GM21390 (cell line): ENCODE measurements around the gene NVL.
"Not testable (repeated sequence)": the region's sequence is repeated elsewhere in the genome, so short reads cannot be mapped to it uniquely, and the experiment has no call there.

Experiments
- ATAC-seq: cut with Tn5 transposase; IDR thresholded peaks from one replicate; pipeline ENCODE4 v1.9.1; 2021; ENCODE audit not compliant: unreplicated experiment

The NVL gene

GRCh38 chr1:224238212-224238611 lies 91.8 kb downstream of the NVL start:
- ATAC-seq: no peak

- ATAC-seq: no peak
Observed at GRCh38 chr1:224237119-224237881, 92.7 kb downstream of the NVL start.

DNA sequence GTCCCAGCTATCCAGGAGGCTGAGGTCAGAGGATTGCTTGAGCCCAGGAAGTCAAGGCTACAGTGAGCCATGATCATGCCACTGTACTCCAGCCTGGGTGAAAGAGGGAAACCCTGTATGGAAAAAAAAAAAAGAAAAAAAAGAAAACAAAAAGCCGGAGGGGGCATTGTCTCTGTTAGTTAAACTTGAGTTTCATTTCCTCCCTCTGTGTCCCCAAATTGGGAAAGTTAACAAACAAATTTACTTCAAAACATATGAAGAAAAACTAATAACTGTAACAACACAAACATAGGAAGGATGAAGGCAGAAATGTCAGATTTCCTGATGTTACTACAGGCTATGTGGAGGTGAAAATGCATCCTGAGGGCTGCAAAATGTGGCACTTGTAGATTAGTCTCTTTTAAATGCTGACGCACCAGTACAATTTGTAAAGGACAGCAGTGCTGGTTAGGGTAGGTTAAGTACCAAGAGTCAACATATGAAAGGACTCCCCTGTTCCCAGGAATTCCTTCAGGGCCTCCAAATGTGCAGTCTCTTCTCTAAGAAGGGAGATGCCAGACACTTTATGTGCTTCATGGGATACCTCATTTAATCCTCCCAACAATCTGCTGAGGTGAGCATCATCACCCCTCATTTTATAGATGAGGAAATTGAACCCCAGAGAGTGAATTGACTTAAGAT lies 94.0 kb downstream of the NVL start:
- no peak for ATAC-seq

DNA sequence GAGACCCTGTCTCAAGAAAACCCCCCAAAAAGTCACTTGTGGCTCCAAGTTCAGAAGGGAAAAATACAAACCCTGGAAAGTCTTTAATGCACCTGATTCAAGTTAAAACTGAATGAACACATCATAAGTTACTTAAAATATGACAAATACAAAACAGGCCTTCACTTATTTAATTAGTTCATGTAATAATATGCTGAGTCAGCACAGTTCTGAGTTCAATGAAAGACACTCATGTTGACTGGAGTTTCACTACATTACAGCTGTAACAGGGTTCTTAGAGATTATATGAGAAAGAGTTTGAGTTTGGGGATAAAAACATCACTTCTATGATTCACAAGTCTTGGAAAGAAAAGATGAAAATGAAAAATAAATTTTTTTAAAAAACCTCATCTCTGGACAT lies 96.0 kb downstream of the NVL start:
- no peak for ATAC-seq

DNA sequence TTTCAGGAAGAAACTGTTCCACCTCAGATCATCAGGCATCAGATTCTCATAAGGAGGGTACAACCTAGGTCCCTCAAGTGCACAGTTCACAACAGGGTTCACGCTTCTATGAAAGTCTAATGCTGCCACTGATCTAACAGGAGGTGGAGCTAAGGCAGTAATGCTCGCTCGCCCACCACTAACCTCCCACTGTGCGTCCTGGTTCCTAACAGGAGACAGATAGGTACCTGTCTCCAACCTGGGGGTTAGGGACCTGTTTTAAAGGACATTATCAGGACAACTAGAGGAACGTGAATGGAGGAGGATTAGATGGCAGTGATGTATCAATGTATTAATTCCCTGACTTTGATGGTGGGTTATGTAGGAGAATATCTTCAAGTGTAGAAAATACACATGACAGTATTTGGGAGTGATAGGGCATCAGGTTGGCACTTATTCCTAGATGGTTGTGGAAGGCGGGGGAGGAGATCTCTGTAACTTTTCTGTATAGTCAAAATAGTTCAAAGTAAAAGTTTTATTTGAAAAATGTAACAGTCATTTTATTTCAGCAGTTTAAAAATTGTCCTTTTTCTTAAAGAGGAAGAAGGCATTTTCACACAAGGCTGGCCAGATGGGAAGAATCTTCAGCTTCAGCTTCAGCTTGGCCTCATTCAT lies 103.0 kb downstream of the NVL start:
- no peak for ATAC-seq

- no peak for ATAC-seq
Observed at GRCh38 chr1:224223819-224224714, 105.9 kb downstream of the NVL start.

GRCh38 chr1:224219612-224220059 lies 110.3 kb downstream of the NVL start:
- no peak for ATAC-seq

GRCh38 chr1:224219011-224219611 lies 110.9 kb downstream of the NVL start:
- no peak for ATAC-seq

DNA sequence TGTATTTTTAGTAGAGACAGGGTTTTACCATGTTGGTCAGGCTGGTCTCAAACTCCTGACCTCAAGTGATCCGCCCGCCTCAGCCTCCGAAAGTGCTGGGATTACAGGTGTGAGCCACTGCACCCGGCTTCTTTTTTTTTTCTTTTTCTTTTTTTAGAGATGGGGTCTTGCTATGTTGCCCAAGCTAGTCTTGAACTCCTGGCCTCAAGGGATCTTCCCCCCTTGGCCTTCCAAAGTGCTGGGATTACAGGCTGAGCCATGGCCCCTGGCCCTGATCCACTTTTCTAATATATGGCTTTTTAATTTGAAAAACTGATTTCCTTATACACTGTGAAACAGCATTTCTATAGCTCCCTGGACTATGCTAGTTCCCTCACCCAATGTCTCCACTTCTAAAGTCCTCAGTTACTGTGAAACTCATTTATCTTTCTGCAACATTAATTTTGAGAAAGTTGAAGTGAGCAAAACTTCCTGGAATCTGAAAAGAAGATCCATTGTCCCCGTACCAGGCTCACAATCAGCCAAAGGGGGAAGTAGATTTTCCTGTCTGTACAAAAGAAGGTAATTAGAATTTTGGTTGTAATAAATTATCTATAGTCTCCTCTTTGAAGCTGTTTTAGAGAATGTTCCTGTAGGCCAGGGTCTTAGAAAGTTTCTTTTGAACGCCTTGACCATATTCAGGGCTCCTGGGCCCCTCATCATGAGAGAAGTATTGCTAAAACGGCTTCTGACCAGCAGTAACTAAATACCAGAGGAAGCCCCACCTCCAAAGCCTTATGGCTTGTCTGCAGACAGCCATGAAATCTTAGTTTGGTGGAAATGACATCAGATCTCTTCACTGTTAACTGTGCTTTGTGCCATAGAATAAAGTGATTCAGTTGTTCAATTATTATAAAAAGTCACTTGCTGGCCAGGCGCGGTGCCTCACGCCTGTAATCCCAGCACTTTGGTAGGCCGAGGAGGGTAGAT lies 112.0 kb downstream of the NVL start:
- ATAC-seq: no peak

- no peak for ATAC-seq
Observed at GRCh38 chr1:224216382-224216781, 113.6 kb downstream of the NVL start.

- ATAC-seq: no peak
Observed at GRCh38 chr1:224213438-224214119, 116.4 kb downstream of the NVL start.

- no peak for ATAC-seq
Observed at GRCh38 chr1:224212618-224213061, 117.3 kb downstream of the NVL start.

DNA sequence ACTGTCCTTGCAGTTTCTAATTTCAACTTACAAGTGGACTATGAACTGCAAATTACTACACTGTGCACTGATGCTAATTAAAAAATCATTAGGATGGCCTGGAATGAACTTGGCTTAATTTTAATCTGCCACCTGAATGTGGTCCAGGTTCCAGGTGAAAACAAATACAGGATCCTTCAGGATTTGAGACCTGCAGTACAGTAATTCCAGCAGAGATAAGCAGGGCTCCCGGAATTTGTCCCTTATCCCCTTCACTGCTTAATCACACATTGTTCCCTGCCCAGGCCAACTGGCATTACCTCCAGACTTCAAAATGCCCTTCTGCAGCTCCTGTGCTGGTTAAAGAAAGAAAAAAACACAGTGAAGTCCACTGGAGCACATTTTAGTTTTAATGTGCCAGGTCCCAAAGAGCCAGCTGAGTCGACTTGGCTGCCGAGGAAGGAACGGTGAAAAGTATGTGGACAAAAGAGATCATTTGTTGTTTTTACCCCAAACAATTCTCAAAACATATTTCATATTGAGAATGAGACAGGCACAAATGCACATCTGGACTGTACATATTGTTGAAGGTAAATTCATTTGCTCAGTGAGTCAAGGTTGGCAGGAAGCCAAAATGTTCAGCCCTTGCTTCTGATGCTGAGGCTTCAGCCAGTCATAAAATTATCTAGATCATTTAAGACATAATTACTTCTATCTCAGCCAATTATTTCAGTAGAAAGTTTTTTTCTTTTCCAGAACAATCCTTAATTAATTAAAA lies 118.6 kb downstream of the NVL start:
- no peak for ATAC-seq

GRCh38 chr1:224205931-224206538 lies 123.9 kb downstream of the NVL start:
- ATAC-seq: not testable (repeated sequence)

DNA sequence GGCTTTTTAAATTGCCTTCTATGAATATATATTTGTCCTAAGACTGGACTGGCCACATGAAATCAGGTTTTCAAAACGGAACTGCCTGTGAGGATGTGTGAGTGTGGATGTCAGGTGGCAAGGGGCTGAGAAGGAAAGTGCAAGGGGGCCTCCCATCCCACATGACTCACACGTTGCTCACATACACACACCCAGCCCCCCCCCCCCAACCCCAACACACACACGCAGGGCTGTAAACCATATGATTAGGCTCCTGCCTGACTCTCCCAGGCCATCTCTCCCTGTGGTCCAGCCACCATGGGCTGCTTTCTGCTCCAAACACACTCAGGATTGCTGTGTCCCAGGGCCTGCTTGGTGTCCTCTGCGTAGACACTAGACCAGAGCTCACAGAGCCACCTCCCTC lies 124.5 kb downstream of the NVL start:
- ATAC-seq: no peak

- ATAC-seq: peak; percentile 75
Observed at GRCh38 chr1:224203243-224204016, 126.5 kb downstream of the NVL start.

DNA sequence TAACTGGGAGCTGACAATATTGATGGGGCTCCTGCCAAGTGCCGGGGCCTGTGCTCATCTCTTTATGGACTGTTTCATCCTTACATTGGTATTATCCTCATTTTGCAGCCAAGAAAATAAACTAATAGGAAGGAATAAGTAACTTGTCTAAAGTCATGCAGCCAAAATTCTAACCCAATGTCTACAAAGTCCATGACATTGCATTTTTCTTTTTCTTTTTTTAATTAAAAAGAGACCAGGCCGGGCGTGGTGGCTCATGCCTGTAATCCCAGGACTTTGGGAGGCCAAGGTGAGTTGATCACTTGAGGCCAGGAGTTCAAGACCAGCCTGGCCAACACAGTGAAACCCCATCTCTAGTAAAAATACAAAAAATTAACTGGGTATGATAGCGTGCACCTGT lies 128.1 kb downstream of the NVL start:
- no peak for ATAC-seq
